Motor neuron (in vitro differentiated cells): ENCODE data around the gene SGMS1. TPM values are rescaled to one million over a fixed set of nuclear protein-coding genes. Genes with fewer than 3 reads are reported as not detected.
"Not testable (repeated sequence)": the region's sequence is repeated elsewhere in the genome, so short reads cannot be mapped to it uniquely, and the experiment has no call there.

Source experiments
- ATAC-seq, 8 experiments: fragments of 200-7000 bp; cut with Tn5 transposase; replicated peaks in 6 of 8; 2 replicates each; pipeline ENCODE4 v1.8.0; 2021; ENCODE audit warnings: mild to moderate bottlenecking in 8 of 8, moderate library complexity in 8 of 8
- H3K27ac ChIP-seq, 2 donors: fragments of 250-450 bp; sonication (Bioruptor Pico); 2 replicates each; pipeline ENCODE4 v1.9.0; 2021; ENCODE audit warnings: antibody characterized with exemption in 2 of 2, mild to moderate bottlenecking in 2 of 2, moderate library complexity in 1 of 2
- H3K4me1 ChIP-seq, 2 donors: fragments of 250-450 bp; sonication (Bioruptor Pico); replicated peaks in 1 of 2; 2 replicates each; pipeline ENCODE4 v1.6.1; 2021; ENCODE audit warnings: antibody characterized with exemption in 2 of 2, mild to moderate bottlenecking in 2 of 2, moderate library complexity in 1 of 2
- H3K4me3 ChIP-seq, 5 donors: fragments of 250-450 bp; sonication (Bioruptor Pico); 2 replicates each; pipeline ENCODE4 v1.9.0; 2021; ENCODE audit warnings: antibody characterized with exemption in 5 of 5, mild to moderate bottlenecking in 5 of 5, moderate library complexity in 4 of 5
- WGBS, 10 experiments: fragments of 450-650 bp; shearing (Covaris generic); methylation state at CpG; one replicate each; pipeline ENCODE4 v1.0.0; 2022; 5-methylcytosine and 5-hydroxymethylcytosine counted together
- in situ Hi-C, 9 experiments: fragments of 400-800 bp; cut with MboI; loops; one replicate each; pipeline ENCODE4 v1.15.0; 2021; ENCODE audit warnings: low sequenced_read_pairs in 9 of 9, low pct_unique_long_range_greater_than_20kb in 2 of 9; ENCODE audit not compliant: unreplicated experiment in 9 of 9
- total RNA-seq, 8 experiments: library from RNA; unstranded; fragments of 300-600 nt; gene quantifications; 2 replicates each; pipeline versions ENCODE4 v1.2.3 to v1.2.4, GENCODE V29; 2022

Gene SGMS1
- total RNA-seq, 8 experiments from 2014 or later: 8.5 to 31.0 (median 19.8) TPM

GRCh38 chr10:50542871-50543270, 80.9 kb downstream of the SGMS1 start:
- no peak overlapping the region for H3K27ac ChIP-seq
- in situ Hi-C loops: no loop called here
- H3K4me3 ChIP-seq: no peak overlapping the region
- peak in 1 of 8 experiments; percentile 49 for ATAC-seq
- H3K4me1 ChIP-seq: peaks cover 0 to 2% of the 10 kb centered on the region in 2 donors

- Histone ChIP-seq H3K27ac (no peak overlapping the region), H3K4me1 (peaks cover 0 to 2% of the 10 kb centered on the region in 2 donors), H3K4me3 (no peak overlapping the region)
- in situ Hi-C loops: no loop called here
- ATAC-seq: no peak
- WGBS, 10 experiments: 61 to 100% (median 76%) methylated on average over 1 to 4 of the region's 4 CpGs
Observed at GRCh38 chr10:50541921-50542320, 81.8 kb downstream of the SGMS1 start.

- WGBS, 10 experiments: 0 to 100% (median 85%) methylated on average over 1 to 2 of the region's 2 CpGs; no CpG with 5 or more reads in 5 of the 10 experiments
- H3K4me3 ChIP-seq: no peak overlapping the region
- ATAC-seq: no peak
- H3K27ac ChIP-seq: no peak overlapping the region
- peaks cover 0 to 2% of the 10 kb centered on the region in 2 donors for H3K4me1 ChIP-seq
- in situ Hi-C loops: no loop called here
Observed at GRCh38 chr10:50541317-50541716, 82.4 kb downstream of the SGMS1 start.

GRCh38 chr10:50540826-50541122, 83.0 kb downstream of the SGMS1 start:
- in situ Hi-C loops: no loop called here
- Histone ChIP-seq H3K4me1 (peaks cover 0 to 2% of the 10 kb centered on the region in 2 donors), H3K27ac (no peak overlapping the region), H3K4me3 (no peak overlapping the region)
- WGBS, 10 experiments: 80 to 100% (median 100%) methylated on average over 1 of the region's 1 CpG; no CpG with 5 or more reads in 3 of the 10 experiments
- ATAC-seq: no peak

GRCh38 chr10:50540069-50540825, 83.5 kb downstream of the SGMS1 start:
- in situ Hi-C loops: no loop called here
- H3K27ac ChIP-seq: no peak overlapping the region
- WGBS, 10 experiments: 66 to 100% (median 88%) methylated on average over 2 to 3 of the region's 3 CpGs; no CpG with 5 or more reads in 3 of the 10 experiments
- no peak for ATAC-seq
- no peak overlapping the region for H3K4me3 ChIP-seq
- H3K4me1 ChIP-seq: peaks cover 0 to 2% of the 10 kb centered on the region in 2 donors

GRCh38 chr10:50538555-50539398, 85.0 kb downstream of the SGMS1 start:
- ATAC-seq: no peak
- 51 to 100% (median 93%) methylated on average over 1 to 6 of the region's 7 CpGs; no CpG with 5 or more reads in 2 of the 10 experiments for WGBS, 10 experiments
- in situ Hi-C loops: no loop called here
- Histone ChIP-seq H3K27ac (no peak overlapping the region), H3K4me1 (peaks cover 0 to 2% of the 10 kb centered on the region in 2 donors), H3K4me3 (no peak overlapping the region)

- ATAC-seq: peak in 2 of 8 experiments; percentile 62 to 80
- Histone ChIP-seq H3K4me3 (no peak overlapping the region), H3K27ac (no peak overlapping the region), H3K4me1 (peaks cover 0 to 2% of the 10 kb centered on the region in 2 donors)
- in situ Hi-C loops: no loop called here
Observed at GRCh38 chr10:50536617-50537240, 87.0 kb downstream of the SGMS1 start.

- ATAC-seq: peak in 3 of 8 experiments; percentile 78 to 94 (median 92)
- H3K27ac ChIP-seq, H3K4me1 ChIP-seq, H3K4me3 ChIP-seq, in situ Hi-C loops: not testable (repeated sequence)
- WGBS, 10 experiments: 20 to 100% (median 76%) methylated on average over 1 to 5 of the region's 5 CpGs; no CpG with 5 or more reads in 1 of the 10 experiments
Observed at GRCh38 chr10:50534748-50535376, 88.9 kb downstream of the SGMS1 start.

- in situ Hi-C loops: no loop called here
- no peak for ATAC-seq
- Histone ChIP-seq H3K27ac (no peak overlapping the region), H3K4me1 (no peaks in the 10 kb centered on the region), H3K4me3 (no peak overlapping the region)
- 88 to 100% (median 100%) methylated on average over 1 of the region's 1 CpG; no CpG with 5 or more reads in 1 of the 10 experiments for WGBS, 10 experiments
Observed at GRCh38 chr10:50533296-50533695, 90.5 kb downstream of the SGMS1 start.

- in situ Hi-C loops: no loop called here
- H3K27ac ChIP-seq: no peak overlapping the region
- H3K4me1 ChIP-seq: no peaks in the 10 kb centered on the region
- no peak overlapping the region for H3K4me3 ChIP-seq
- WGBS, 10 experiments: 60 to 97% (median 92%) methylated on average over 1 to 5 of the region's 5 CpGs; no CpG with 5 or more reads in 1 of the 10 experiments
- ATAC-seq: no peak
Observed at GRCh38 chr10:50531388-50532077, 92.2 kb downstream of the SGMS1 start.

- Histone ChIP-seq H3K27ac (no peak overlapping the region), H3K4me1 (no peaks in the 10 kb centered on the region), H3K4me3 (no peak overlapping the region)
- 72 to 100% (median 89%) methylated on average over 2 to 5 of the region's 5 CpGs for WGBS, 10 experiments
- no peak for ATAC-seq
- in situ Hi-C loops: no loop called here
Observed at GRCh38 chr10:50529660-50530059, 94.1 kb downstream of the SGMS1 start.

- in situ Hi-C loops: no loop called here
- Histone ChIP-seq H3K27ac (no peak overlapping the region), H3K4me1 (no peaks in the 10 kb centered on the region), H3K4me3 (no peak overlapping the region)
- WGBS, 10 experiments: 52 to 100% (median 78%) methylated on average over 1 to 2 of the region's 2 CpGs; no CpG with 5 or more reads in 2 of the 10 experiments
- no peak for ATAC-seq
Observed at GRCh38 chr10:50528206-50528605, 95.5 kb downstream of the SGMS1 start.
